ENCODE results near the gene GZMH.
A peak's percentile ranks its signal among the peaks of the same experiment; 100 is the strongest.
"Not testable (repeated sequence)": the region's sequence is repeated elsewhere in the genome, so short reads cannot be mapped to it uniquely, and the experiment has no call there.

GZMH gene, protein sequence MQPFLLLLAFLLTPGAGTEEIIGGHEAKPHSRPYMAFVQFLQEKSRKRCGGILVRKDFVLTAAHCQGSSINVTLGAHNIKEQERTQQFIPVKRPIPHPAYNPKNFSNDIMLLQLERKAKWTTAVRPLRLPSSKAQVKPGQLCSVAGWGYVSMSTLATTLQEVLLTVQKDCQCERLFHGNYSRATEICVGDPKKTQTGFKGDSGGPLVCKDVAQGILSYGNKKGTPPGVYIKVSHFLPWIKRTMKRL

DNA sequence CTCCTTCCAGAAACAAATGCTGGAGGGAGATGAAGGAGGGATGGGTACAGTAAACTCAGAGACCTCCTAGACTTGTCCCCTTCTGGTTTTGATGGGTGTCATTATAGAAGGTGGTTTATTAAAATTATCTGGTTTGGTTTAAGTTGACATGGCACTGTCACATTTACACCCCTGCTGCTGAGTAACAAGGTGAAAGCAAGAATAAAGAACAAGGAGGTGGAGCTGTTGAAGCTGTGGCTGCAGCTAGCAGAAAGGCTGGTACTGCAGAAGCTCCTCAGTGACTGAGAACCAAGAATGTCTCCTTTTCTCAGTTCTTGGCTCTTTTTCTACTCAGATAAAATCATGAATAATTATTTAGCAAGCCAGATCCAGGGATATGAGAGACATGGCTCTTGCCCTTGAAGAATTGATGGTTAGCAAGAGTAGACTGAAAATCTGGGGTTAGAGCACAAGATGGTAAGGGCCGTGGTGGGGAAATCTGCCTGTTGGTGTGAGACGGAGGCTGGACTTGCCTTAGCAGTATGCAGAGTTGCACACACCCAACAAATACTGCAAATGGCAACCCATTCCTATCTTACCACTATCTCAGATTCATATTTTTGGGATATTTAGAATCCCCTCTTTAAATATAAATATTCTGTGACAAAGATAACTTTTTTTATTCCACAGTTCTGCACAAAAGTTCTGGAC lies at the start of gene GZMH:
TSS of gene GZMH (minus strand) at position 31 of the 690 bp plus-strand sequence. CDS start 72 bp downstream, outside the sequence.
- DNase-seq (ENCODE audit: low read depth in 4 of 4, low spot score in 1 of 4): no peak

DNA sequence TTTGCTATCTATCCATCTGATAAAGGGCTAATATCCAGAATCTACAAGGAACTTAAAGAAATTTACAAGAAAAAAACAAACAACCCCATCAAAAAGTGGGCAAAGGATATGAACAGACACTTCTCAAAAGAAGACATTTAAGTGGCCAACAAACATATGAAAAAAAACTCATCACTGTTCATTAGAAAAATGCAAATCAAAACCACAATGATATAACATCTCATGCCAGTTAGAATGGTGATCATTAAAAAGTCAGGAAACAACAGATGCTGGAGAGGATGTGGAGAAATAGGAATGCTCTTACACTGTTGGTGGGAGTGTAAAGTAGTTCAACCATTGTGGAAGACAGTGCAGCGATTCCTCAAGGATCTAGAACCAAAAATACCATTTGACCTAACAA lies 38.9 kb upstream of the GZMH start:
- DNase-seq (ENCODE audit: low read depth in 4 of 4, low spot score in 1 of 4): not testable (repeated sequence)

DNA sequence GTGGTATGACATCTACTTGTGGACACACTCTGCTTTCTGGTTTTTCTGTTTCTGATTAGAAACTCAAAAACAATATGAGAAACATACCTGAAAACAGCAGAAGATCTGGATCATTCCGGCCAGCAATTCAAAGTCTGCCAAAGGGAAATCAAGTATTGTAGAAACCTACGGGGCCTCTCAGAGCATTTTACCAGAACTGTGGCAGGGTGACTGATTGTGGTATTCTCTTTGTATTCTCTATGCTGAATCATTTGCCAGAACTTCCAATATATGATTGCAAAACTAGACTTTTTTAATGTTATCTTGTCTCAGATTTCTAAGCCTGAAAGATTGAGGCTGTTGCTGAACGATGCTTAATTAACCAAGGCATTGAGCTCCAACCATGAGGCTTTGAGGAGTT lies 30.4 kb upstream of the GZMH start:
- DNase-seq (ENCODE audit: low read depth in 4 of 4, low spot score in 1 of 4): no peak

DNA sequence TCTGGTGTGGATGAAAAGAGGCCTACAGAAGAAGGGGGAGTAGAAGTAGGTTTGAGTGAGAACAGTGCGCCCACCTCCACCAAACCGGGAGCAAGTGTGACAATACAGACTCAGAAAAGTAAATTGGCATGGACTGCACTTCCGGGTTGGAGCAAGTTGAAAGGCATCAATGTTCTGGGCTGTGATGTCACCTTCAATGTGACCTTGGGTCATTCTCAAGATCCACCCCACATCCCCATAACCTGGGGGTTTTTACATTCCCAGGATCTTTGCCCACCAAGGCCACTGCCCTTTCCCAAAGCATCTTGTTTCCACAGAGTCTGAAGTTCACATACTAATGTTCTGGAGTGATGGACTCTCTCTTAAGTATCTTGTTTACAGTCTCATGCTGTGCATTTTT lies 29.8 kb upstream of the GZMH start:
- no peak for DNase-seq (ENCODE audit: low read depth in 4 of 4, low spot score in 1 of 4)

DNA sequence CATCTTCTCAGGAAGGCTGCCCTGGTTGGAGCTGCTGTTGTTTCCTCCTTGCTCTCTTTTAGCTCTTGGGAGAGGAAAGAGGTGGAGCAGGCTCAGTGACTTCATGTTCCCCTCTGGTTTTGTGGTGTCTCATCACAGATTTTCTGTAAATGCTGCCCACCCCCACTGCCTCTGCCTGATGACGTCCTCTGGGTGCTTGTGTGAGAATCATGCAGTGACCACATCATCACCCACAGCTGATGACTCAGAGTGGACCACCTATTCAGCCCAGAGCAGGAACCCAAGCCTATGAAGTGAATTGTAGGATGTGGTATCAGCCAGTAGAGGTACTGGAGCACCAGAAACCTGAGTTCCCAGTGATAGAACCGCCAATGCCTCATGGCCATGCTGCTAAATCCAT lies 24.7 kb upstream of the GZMH start, which contains the start of gene GZMB:
TSS of gene GZMB (minus strand) at position 33 of the 400 bp plus-strand sequence. CDS start at position 3, 30 bp downstream.
- peak in 3 of 4 experiments; percentile 21 to 62 (median 26) for DNase-seq (ENCODE audit: low read depth in 4 of 4, low spot score in 1 of 4)

DNA sequence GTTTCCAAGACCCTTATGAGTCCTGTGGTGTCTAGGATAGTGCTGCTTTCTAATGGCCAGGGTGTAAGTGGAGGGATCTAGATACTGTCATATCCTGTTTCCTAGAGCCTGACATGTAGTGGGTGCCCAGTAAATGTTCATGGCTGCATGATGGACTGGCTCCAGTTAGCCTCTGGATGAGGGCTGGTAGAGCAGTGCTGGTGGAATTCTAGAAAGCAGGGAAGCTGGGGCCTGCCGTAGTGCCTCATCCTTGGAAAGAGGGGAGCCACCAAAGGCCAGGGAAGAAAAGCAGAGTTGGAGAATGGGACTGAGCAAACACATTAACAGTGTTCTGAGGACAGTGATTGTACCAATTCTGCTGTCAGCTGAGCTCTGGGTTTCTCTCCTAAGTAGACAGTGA lies 23.9 kb upstream of the GZMH start:
- no peak for DNase-seq (ENCODE audit: low read depth in 4 of 4, low spot score in 1 of 4)

DNA sequence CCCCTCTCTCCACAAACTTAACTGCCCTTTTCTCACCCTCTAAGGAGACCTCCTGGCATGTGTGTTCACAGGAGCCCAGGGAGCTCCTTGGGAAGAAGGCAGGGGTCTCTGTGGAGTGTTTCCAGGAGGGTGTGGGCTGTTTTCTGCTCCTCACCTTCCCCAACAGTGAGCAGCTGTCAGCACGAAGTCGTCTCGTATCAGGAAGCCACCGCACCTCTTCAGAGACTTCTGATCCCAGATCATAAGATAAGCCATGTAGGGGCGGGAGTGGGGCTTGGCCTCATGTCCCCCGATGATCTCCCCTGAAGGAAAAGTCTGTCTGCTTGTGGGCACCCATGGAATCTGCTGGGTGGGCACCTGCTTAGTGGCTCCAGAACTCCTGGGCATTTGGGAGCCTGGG lies 23.3 kb upstream of the GZMH start:
- DNase-seq (ENCODE audit: low read depth in 4 of 4, low spot score in 1 of 4): no peak

DNA sequence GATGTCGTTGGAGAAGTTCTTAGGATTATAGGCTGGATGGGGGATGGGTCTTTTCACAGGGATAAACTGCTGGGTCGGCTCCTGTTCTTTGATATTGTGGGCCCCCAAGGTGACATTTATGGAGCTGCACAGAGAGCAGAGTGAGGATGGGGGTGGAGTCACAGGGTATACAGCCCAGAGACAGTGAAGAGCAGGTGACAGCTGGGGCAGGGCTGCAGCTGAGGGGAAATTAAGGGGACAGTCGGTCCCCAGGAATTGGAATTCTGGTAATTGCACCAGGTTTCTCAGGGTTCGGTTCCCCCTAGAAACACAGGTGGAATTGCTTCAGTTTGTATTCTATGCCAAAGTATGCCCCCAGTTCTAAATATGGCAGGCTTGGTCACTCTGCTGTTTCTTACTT lies 22.9 kb upstream of the GZMH start:
- DNase-seq (ENCODE audit: low read depth in 4 of 4, low spot score in 1 of 4): no peak

DNA sequence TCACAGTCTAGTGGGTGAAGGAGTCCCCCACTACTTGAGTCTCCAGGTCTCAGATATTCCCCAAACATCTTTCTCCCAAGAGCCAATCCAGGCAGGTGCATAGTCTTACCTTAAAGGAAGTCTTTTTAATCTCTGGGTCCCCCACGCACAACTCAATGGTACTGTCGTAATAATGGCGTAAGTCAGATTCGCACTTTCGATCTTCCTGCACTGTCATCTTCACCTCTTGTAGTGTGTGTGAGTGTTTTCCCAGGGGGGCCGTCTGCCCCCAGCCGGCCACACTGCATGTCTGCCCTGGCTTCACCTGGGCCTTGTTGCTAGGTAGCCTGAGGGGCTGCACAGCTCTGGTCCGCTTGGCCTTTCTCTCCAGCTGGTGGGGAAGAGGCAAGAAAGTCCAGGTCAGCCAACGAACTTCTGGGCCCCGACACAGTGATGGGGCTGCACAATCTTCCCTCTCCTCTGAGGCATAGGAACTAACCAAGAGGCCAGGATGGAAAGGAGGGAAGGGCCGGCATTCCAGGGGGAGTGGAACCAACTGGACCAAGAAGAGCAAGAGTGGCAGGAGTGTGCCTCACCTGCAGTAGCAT lies 22.4 kb upstream of the GZMH start:
- DNase-seq (ENCODE audit: low read depth in 4 of 4, low spot score in 1 of 4): no peak

DNA sequence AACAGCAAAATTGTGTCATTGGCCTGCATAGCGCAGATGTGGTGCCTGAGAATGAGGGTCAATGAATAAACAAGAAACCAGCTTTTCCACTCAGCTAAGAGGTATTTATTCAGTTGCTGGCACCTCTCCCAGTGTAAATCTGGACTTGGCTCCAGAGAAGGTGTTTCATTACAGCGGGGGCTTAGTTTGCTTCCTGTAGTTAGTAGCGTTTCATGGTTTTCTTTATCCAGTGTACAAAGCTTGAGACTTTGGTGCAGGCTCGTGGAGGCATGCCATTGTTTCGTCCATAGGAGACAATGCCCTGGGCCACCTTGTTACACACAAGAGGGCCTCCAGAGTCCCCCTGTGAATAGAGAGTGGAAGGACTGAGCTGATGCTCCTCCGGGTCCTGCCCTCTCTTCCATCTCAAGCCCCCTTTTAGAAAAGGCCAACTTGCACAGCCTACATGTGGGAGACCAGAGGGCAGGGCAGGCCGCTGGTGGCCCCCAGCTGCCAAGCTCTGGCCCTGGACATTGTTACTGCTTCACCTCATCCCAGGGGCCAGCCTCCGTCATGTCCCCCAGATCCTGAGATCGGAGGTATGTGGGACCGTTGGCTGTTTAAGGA lies 21.5 kb upstream of the GZMH start:
- no peak for DNase-seq (ENCODE audit: low read depth in 4 of 4, low spot score in 1 of 4)

DNA sequence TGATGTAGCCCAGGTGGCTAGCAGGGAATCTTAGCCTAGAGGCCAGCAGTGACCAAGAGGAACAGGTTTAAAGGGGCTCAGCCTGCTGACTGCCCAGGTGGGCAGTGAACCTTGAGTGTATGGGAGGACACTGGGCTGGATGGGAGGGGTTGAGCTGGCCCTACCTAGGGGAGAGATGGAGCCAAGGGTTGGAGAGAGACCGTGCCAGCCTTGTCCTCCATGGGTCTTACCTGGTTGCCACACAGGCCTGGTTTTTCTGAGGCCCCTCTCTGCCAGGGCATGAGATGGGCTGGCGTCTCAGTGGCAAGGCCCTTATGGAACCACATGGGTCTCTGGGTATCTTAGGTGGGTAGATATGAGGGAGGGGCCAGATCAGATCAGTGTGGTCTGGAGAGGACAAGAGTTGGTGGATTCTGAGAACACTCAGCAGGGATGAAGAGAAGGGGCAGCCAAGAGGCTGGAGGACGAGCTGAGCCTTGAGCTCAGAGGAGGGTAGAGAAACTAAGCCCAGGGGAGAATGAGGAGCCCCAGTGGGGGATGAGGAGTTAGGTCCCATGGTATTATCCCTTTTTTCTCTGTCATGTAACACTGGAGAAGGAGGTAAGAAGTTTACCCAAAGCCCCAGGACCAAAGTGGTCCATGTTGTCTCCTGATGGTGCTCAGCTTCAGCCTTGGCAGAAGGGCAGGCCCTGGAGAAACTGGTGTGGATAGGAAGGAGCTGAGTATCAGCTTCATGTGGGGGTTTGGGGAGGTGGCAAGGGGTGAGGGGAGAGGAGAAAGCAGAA lies 20.8 kb upstream of the GZMH start:
- no peak for DNase-seq (ENCODE audit: low read depth in 4 of 4, low spot score in 1 of 4)

DNA sequence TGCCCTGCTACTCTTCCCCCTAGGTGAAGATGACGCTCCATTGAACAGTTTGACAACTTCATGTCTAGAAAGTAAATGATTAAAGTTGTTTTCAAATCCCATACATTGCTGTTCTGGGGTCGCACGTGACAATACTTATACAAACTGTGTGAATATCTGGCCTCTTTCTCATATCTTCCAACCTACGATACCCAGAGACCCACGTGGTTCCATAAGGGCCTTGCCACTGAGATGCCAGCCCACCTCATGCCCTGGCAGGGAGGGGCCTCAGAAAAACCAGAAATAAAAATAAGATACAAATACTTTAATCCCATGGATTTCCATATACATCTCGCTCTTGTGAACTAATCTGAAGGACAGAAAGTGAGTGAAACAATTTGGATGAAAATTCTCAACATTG lies 20.0 kb upstream of the GZMH start:
- no peak for DNase-seq (ENCODE audit: low read depth in 4 of 4, low spot score in 1 of 4)

DNA sequence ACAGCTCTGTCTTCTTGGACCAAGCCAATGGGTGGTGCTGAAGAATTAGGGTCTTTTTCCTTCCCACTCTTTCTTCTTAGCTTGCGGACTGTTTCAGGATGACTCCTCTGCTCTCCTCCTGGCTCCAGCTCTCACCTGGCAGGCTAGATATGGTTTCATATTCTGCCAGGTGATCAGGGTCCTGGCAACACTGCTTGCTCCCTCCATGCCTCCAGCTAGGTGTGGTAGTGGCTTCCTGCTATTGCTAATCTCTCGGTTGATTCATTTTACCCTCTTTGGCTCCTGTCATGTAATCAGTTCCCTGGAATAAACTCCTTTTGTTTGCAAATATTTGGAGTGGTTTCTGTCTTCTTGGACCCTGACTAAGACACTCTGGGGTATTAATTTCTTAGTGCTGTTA lies 4.3 kb upstream of the GZMH start:
- DNase-seq (ENCODE audit: low read depth in 4 of 4, low spot score in 1 of 4): no peak

DNA sequence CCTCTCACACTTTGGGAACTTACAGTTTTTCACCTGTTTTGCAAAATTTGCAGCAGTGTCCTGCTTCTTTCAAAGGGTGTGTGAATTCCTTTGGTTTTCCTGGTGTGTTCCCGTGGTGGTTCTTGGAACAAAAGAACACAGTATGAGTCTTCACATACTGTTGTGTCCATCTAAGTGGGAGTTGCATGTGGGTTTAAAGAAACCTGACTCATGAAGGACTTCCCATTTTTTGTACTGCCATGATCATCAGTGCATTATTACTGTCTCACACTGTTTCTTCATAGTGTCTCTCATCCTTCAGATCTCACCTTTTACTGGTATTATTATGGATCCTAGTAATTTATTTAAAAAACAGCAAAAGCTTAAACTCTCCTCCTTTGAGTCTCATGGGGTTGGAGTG lies 3.8 kb upstream of the GZMH start:
- no peak for DNase-seq (ENCODE audit: low read depth in 4 of 4, low spot score in 1 of 4)

DNA sequence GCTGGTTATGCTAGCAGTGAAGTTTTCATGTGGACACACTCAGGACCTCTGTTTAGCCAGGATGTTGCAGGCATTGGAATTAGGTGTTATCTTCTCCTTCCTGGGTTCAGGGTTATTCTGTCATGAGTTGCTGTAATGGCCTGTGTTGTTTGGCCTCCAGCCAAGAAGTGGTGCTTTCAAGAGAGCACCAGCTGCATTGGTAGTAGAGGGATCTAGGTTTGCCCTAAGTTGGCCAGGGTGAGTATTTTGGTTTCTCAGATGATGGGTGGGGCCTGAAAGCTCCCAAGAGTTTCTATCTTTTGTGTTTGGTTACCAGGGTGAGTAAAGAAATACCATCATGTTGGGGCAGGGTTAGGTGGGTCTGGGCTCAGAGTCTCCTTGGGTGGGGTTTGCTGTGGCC lies 2.7 kb upstream of the GZMH start:
- DNase-seq (ENCODE audit: low read depth in 4 of 4, low spot score in 1 of 4): no peak

DNA sequence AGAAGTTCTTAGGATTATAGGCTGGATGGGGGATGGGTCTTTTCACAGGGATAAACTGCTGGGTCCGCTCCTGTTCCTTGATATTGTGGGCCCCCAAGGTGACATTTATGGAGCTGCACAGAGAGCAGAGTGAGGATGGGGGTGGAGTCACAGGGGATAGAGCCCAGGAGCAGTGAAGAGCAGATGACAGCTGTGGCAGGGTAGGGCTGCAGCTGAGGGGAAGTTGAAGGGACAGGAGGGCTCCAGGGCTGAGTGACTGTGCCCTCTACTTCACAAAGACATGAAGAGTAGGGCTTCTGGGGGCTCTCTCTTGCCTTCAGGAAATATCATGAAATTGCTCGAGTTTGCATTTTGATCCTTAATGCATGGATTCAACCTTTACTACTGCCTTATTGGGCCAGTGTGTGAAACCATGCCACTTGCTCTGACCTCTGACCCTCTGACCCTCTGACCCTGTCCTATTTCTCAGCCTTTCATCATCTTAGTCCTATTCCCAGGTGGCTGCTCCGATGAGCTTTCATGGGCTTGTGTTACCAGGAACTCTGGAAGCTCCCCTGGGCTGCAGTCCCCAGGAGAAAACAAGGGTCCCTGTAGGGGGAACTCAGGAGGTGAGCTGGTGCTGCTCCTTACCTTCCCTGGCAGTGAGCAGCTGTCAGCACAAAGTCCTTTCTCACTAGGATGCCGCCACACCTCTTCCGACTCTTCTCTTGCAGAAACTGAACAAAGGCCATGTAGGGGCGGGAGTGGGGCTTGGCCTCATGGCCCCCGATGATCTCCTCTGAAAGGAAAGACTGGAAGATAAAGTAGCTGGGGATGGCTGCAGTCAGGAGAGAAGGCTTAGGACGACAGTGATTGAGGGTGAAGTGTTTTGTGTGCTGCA lies 1.6 kb downstream of the GZMH start:
- DNase-seq (ENCODE audit: low read depth in 4 of 4, low spot score in 1 of 4): no peak

DNA sequence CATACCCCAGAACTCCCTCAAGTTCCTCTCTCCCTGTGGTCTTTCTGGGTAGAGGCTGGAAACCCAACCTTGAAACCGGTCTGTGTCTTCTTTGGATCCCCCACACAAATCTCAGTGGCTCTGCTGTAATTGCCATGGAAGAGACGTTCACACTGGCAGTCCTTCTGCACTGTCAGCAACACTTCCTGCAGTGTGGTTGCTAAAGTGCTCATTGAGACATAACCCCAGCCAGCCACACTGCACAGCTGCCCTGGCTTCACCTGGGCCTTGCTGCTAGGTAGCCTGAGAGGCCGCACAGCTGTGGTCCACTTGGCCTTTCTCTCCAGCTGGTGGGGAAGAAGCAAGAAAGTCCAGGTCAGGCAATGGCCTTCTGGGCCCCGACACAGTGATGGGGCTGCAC lies 2.4 kb downstream of the GZMH start:
- DNase-seq (ENCODE audit: low read depth in 4 of 4, low spot score in 1 of 4): no peak

DNA sequence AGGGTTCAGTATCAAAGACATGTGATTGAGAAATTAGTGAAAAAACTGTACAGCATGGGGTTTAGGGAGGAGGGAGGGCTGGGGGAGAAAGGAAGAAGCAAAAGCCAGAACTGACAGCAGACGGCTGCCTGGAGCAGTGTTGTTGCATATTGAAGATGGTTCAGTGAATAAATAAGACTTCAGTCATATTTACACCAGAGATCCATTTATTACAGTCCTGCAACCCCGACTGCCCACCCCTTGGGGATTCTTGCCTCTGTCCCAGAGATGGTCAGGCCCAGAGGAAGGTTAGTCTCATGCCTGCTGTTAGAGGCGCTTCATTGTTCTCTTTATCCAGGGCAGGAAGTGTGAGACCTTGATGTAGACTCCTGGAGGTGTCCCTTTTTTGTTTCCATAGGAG lies 3.2 kb downstream of the GZMH start:
- no peak for DNase-seq (ENCODE audit: low read depth in 4 of 4, low spot score in 1 of 4)

DNA sequence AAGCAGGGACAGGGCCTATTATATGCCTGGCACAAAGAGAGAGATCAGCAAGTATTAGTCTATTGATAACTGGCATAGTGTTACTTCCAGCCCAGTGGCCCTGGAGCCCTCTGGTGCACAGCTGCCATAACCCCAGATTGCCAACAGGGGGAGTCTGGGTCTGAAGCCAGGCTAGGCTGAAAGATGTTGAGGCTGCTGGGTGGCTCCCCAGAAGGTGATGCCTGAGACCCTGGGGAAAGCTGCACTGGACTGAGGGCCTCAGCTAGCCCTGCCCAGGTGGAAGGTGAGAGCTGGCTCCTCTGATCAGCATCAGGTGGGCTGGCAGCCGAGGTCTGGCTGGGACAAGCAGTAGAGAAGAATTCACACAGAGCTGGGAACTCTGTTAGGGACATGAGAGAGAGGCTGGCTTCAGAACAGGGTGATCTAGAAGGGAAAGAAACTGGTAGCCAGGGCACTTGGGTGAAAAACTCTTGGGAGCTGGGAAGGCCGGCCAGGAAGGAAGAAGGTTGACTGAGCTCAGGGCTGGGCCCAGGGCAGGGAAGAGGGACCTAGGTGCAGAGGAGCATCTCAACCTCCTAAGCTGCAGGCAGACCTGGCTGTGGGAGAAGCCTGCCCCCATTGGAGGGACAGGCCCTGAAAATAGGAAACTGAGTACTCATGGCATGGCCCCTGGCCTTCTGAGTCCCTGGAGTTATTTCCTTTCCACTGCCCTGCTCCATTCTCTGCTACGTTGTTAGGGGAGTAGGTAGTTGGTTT lies 3.9 kb downstream of the GZMH start:
- peak; percentile 28 to 63 (median 46) for DNase-seq (ENCODE audit: low read depth in 4 of 4, low spot score in 1 of 4)

DNA sequence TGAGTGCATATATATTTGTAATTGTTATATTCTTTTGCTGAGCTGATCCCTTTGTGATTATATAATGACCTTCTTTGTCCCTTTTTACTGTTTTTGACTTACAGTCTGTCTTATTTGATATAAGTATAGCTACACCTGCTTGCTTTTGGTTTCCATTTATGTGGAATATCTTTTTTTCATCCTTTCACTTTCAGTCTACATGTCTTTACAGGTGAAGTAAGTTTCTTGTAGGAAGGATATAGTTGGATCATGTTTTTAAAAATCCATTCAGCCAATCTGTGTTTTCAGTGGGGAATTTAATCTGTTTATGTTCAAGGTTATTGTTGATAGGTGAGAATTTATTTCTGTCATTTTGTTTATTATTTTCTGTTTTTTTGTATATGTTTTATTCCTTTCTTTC lies 12.1 kb downstream of the GZMH start:
- DNase-seq (ENCODE audit: low read depth in 4 of 4, low spot score in 1 of 4): no peak
